GM18867 (cell line): ENCODE results near the gene WDR74.
"Not testable (repeated sequence)": the region's sequence is repeated elsewhere in the genome, so short reads cannot be mapped to it uniquely, and the experiment has no call there.

Experiments
- ATAC-seq: cut with Tn5 transposase; IDR thresholded peaks from one replicate; pipeline ENCODE4 v1.9.1; 2021; ENCODE audit warnings: mild to moderate bottlenecking, moderate library complexity; ENCODE audit not compliant: unreplicated experiment

WDR74 gene

DNA sequence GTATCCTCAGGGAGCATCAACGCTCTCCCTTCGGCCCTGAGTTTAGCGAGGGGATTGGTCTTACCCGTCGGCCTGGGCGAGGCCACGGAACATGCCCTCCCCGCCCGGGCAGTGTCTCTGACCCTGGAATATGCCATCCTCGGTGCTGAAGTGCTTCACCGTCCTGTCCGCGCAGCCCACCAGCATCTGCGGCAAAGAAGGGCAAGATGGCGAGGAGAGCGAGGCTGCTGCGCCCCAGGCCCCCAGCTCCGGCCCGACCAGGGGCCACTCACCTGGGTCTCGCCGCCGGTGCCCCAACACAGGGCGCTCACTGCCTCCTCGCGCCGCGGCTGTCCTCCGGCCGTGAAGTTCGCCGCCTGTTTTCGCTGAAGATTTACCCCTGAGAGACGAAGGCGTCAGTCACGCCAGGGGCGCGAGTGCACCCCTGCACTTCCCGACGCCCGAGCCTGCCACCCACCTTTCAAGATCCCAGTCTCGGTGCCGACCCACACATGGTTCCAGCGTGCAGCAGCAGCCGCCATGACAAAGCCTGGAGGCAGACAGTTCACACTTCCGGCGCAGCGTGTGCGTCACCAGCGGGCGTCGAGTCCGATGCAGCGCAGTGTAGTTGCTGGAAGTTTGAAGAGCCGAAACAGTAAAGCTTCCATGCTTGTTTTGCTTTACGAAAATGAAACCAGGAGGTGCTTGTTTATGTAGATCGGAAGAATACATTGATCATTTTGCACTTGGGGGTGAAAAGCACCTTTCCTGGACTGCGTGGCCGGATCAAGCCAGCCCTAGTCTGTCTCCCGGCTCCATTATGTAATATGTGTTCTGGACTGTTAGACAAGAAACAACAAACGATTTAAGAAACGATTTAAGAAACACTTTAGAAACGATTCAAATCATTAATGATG lies at the start of gene WDR74:
Gene WDR74, minus strand, starts transcription at position 541 of the 896 bp plus-strand sequence. Its CDS starts 20 bp downstream, at position 521.
- ATAC-seq = peak; percentile 53

DNA sequence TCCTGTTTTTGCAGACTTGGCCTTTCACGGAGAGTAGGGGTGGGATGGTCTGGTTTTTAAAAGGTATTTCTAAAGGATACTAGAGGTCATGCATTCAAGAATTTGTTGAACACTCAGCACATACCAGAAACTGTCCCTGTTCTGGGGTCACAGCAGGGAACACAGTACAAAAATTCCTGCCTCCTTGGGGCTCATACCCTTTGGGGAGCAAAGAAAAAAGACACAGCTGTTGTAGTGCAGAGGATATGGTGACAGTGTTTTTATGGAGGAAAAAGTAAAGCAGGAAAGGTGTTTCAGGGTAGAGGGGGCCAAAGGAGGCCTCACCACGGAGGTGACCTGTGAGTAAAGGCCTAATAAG lies 49.7 kb upstream of the WDR74 start:
- ATAC-seq = no peak

DNA sequence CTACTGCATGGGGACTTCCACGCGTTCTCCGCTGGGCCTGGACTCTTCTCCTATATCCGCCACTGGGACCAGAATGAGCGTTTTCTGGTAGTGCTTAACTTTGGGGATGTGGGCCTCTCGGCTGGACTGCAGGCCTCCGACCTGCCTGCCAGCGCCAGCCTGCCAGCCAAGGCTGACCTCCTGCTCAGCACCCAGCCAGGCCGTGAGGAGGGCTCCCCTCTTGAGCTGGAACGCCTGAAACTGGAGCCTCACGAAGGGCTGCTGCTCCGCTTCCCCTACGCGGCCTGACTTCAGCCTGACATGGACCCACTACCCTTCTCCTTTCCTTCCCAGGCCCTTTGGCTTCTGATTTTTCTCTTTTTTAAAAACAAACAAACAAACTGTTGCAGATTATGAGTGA lies 49.0 kb upstream of the WDR74 start:
- ATAC-seq = no peak

DNA sequence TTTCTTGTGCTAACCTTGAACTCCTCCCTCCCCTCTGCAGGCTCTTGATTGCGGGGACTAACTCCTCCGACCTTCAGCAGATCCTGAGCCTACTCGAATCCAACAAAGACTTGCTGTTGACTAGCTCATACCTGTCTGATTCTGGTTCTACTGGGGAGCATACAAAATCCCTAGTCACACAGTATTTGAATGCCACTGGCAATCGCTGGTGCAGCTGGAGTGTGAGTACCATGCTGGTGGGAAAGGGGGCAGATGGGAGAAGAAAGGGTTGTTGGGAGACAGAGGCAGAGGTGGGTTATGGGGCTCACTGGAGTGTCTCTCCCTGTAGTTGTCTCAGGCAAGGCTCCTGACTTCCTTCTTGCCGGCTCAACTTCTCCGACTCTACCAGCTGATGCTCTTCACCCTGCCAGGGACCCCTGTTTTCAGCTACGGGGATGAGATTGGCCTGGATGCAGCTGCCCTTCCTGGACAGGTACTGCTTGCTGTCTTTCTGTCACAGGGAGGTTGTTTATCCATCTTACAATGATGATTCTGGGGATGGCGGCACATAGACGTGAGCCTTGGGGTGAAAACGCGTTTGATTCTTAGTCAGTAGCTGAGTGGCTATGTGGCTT lies 45.9 kb upstream of the WDR74 start:
- ATAC-seq = no peak

DNA sequence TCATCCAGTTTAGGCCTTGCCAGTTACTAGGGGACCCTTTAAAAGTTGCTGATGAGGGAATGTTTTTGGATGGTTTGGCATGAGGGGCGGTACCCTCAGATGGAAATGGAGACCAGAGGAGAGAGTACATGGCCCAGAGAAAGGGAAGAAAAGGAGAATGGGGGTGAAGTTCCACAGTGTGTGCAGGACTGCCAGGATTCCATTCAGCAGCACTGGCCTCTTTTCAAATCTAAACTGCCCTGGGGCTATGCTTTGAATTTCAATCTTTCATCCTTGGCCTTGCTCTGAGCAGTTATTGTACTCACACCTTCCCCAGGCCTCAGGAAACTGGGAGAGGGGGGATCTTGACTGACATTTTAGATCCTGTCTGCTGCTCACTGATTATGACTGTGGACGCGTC lies 44.3 kb upstream of the WDR74 start:
- ATAC-seq = no peak

DNA sequence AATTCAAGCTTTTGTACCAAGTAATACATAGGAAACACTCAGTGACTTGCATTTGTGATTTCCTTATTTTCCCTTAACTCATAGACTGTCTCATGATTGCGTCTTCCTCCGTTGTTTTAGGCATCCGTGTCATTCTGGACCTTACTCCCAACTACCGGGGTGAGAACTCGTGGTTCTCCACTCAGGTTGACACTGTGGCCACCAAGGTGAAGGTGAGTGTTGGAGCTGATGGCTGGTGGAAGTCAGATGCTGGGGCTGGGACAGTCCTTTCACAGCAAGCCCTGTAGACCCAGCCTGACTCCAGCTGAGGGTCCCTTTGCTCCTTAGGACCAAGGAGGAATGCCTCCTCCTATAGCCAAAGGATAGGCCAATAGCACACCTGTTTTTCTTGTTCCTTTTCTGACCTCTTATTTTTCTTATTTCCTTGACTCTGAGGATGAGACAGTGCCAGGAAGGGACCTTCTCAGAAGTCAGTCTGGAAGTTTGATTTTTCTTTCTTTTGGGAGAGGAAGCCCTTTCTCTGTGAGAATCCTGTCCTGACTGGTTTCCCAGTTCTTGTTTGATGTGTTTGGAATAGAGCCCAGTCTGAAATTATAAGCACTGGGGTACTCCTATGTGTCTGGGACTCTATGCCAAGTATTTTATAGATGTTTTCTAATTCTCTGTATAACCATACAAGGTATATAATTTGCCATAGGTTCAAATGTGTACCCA lies 43.6 kb upstream of the WDR74 start:
- ATAC-seq = no peak

DNA sequence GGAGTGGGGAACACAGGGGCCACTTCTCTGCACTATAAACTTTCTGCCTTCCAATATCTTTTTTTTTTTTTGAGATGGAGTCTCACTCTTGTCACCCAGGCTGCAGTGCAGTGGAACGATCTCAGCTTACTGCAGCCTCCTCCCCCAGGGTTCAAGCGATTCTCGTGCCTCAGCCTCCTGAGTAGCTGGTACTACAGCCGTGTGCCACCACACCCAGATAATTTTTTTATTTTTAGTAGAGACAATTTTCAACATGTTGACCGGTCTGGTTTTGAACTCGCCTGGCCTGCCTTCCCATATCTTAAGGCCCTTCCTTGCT lies 43.0 kb upstream of the WDR74 start:
- no peak for ATAC-seq

DNA sequence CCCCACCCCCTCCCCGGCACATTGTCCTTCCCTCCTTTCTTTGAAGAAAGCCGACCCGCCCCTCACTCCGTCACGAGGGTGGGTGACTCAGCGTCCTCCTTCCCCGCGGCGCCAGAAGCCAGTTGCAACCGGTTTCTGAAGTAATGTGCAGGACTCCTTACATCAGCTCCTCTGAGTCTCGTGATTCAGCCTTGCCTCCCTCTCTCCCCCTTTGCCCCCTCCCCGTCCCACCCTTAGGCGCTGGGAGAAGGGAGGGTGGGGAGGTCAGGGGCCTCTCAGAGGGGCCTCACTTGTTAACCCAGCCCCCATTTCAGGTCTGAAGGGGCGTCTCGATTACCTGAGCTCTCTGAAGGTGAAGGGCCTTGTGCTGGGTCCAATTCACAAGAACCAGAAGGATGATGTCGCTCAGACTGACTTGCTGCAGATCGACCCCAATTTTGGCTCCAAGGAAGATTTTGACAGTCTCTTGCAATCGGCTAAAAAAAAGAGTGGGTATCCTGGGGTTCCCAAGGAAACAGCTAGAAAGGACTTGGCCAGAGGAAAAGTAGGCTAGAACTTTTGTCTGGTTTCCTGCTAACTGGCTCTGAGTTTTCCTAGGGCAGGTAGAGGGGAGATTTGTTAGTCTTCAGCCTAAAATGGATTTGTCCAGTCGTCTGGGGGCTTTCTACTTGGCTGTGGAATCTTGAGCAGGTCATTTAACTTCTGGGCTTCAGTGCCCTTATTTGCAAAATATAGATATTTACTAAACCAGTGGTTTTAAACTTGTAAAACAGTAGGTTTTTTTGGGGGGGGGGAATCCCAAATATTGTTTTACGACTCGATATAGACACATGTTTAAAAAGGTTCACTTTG lies 42.4 kb upstream of the WDR74 start:
- peak; percentile 47 for ATAC-seq

DNA sequence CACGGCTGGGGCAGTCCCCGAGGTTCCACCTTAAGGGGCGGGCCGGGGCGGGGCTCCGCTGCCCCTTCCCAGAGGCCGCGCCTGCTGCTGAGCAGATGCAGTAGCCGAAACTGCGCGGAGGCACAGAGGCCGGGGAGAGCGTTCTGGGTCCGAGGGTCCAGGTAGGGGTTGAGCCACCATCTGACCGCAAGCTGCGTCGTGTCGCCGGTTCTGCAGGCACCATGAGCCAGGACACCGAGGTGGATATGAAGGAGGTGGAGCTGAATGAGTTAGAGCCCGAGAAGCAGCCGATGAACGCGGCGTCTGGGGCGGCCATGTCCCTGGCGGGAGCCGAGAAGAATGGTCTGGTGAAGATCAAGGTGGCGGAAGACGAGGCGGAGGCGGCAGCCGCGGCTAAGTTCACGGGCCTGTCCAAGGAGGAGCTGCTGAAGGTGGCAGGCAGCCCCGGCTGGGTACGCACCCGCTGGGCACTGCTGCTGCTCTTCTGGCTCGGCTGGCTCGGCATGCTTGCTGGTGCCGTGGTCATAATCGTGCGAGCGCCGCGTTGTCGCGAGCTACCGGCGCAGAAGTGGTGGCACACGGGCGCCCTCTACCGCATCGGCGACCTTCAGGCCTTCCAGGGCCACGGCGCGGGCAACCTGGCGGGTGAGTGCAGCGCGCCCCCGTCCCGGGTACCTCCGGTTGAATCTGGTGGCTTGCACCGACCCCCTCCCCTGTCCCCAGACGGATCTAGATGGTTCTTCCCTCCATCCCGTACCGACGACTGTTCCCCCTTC lies 41.6 kb upstream of the WDR74 start, which contains the start of gene SLC3A2:
Gene SLC3A2, plus strand, starts transcription at position 94 of the 776 bp plus-strand sequence. Its CDS starts 128 bp downstream, at position 222.
- ATAC-seq = peak; percentile 77

DNA sequence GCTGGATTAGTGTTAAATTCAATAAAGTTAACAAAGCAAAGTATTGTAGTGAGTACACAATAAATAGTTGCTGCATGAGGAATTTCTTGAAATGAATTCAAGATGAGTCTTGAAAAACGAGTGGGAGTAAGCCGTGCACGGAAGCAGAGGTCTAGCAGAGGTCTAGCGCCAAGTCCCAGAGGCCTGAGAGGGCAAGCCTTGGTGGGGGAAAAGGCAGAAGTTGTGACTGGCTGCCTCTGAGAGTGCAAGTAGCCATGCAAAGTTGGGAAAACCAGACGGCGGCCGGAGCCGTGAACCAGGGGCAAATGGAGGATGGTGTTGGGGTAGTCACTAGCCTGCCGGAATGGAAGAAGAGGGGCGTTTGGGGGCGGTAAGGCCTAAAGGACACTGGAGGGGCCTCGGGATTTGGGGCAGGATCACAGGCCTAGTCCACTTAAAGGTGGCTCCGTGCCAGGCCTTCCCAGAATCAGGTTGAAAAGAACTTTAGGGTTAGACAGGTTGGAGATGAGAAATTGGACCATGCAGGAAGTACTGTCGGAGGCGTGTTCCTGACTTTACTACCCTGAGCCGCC lies 40.9 kb upstream of the WDR74 start:
- ATAC-seq = no peak

DNA sequence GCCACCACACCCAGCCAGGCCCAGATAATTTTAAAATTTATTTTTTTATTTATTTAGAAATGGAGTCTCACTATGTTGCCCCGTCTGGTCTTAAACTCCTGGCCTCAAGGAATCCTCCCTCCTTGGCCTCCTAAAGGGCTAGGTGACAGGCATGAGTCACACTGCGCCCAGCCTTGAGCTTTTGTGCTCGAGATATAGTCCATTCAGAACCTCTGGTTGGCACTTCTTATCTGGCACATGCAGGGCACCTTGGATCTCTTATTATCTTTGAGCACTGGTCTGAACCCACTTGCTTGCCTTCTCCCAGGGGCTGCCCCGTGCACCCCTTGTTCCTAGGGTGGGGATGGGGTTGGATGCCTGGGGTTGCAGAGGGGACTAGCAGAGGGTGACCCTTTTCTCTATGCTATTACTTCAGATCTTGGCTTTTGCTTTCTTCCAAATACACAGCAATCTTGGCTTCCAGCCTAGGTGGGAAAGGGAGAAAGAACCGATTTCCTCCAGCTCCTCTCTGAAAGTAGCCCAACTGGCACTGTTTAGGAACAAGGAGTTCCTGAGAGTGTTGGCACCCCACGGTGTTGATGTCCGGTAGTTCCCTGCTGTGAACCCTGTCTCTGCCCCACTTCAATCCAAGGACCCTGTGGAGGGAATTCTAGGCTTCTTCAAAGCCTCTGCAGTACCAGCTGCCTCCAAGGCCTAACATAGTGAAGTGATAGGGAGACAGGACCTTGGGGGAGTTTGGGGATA lies 40.0 kb upstream of the WDR74 start:
- no peak for ATAC-seq

DNA sequence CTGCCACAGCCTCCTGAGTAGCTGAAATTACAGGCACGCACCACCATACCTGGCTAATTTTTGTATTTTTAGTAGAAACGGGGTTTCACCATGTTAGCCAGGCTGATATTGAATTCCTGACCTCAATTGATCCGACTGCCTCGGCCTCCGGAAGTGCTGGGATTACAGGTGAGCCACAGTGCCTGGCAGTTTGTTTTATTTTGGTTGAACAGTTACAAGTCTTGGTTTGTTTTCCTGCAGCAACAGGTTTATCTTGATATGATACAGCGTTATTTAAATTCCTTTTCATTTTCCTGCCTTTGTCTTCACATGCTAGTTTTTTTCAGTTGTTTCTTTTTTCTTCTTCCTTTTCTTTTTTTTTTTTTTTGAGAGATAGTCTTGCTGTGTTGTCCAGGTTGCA lies 37.3 kb upstream of the WDR74 start:
- ATAC-seq = no peak

DNA sequence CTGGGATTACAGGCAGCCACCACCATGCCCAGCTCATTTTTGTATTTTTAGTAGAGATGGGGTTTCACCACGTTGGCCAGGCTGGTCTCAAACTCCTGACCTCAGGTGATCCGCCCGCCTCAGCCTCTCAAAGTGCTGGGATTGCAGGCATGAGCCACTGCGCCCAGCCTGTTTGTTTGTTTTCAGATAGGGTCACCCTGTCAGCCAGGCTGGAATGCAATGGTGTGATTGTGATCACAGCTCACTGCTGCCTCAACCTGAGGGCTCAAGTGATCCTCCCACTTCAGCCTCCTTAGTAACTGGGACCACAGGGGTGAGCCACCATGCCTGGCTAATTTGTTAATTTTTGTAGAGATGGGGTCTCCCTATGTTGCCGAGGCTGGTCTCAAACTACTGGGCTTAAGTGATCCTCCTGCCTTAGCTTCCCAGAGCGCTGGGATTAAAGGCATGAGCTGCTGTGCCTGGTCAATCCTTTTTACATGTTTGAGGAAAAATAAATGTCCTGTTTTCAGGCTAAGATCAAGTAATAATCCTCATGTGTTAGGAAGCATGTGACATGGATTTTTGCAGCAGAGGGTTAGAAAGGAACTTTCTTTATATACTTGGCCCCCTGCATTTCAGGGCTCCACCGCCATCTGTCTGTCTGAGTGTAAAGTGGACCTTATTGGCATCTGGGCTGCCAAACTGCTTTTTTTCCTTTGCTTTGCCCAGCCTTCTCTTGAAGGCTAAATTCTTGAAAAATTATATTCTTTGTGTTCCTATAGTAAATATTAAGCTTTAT lies 36.5 kb upstream of the WDR74 start:
- ATAC-seq = no peak

DNA sequence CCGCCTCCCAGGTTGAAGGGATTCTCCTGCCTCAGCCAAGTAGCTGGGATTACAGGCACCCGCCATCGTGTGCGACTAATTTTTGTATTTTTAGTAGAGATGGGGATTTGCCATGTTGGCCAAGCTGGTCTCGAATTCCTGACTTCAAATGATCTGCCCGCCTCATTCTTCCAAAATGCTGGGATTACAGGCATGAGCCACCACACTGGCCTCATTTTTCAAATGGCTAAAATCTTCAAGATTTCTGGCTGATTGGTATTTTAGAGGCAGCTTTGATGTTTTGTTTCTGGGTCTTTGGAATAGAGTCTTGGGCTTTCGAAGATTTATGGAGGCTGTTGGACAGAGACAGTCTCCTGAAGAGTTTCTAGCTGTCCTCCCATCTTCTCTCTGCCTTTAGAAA lies 35.5 kb upstream of the WDR74 start:
- ATAC-seq = no peak

DNA sequence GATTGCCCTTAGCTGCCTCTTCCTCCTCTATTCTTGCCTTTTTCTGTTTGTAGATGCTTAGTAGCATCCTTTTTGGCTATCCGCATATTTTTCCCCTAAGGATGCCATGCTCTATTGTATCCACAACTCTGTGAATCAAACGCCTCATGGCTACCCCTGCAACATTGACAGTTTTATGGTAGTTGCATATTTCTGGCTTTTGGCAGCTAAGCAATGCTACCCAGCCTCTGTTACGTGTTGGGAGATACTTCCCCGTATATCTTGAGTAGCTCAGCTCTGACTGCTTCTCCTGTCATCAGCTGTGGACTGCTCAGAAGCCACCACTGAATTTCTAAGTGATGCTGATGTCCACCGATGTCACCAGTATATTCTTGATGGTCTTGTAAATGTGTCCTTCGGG lies 26.2 kb upstream of the WDR74 start:
- ATAC-seq = no peak

DNA sequence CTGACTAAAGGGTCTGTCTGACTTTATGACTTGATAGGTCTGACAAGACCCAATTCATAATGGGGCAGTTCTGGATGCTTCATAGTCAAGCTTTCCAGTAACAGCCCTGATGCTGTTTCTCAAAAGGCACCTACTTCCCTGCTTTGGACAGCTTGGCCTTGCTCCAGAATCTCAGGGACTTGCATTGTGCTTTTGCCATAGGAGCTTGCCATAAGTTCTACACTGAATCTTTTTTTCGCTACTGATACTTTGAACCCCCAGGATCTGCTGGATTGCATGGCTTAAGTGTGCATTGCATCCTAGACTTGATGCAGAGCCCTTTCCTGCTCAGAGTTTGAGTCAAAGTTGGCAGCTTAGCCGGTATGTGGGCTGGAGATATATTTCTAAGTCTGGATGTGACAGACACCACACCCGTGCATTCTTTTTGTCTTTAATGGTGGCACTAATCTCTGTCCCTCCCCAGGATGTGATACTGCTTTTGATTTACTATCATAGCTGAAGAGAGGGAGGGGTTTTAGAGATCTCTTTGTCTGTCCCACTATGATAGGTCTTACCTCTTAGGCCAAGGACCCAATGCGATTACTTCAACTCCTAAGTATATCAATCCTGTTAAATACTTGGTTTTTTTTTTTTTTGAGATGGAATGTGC lies 24.4 kb upstream of the WDR74 start:
- no peak for ATAC-seq

DNA sequence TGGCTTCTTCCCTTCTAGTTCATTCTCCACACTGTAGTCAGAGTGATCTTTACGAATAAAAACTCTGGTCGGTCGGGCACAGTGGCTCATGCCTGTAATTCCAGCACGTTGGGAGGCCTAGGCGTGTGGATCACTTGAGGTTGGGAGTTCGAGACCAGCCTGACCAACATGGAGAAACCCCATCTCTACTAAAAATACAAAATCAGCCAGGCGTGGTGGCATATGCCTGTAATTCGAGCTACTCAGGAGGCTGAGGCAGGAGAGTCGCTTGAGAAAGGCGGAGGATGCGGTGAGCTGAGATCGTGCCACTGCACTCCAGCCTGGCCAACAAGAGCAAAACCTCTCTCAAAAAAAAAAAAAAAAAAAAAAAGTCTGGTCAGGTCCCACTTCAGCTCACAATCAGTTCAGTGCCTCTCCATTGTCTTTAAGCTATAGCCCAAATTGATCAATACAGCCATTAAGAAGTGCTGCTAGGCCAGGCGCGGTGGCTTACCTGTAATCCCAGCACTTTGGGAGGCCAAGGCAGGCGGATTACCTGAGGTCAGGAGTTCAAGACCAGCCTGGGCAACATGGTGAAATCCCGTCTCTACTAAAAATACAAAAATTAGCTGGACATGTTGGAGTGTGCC lies 22.3 kb upstream of the WDR74 start:
- not testable (repeated sequence) for ATAC-seq
